Trophoblast cell (in vitro differentiated cells and primary cell): Measurements from ENCODE around the gene TRABD2B.

Experiments
- DNase-seq, 2 donors: peaks; one replicate each; pipeline ENCODE4 v3.0.0-alpha.2; 2016
- H2AFZ ChIP-seq: 2 replicates; pipeline ENCODE4 v1.6.1; 2013; ENCODE audit warnings: low read length, moderate library complexity, mild to moderate bottlenecking; ENCODE audit not compliant: insufficient read depth, poor library complexity
- H2AK5ac ChIP-seq: 2 replicates; pipeline ENCODE4 v1.6.1; 2013; ENCODE audit warnings: mild to moderate bottlenecking, low read length
- H2BK120ac ChIP-seq: 2 replicates; pipeline ENCODE4 v1.6.1; 2013; ENCODE audit warnings: low read length, mild to moderate bottlenecking, moderate library complexity; ENCODE audit not compliant: insufficient read depth, poor library complexity
- H2BK12ac ChIP-seq: 2 replicates; pipeline ENCODE4 v1.6.1; 2013; ENCODE audit warnings: mild to moderate bottlenecking, low read length, moderate library complexity
- H2BK5ac ChIP-seq: 2 replicates; pipeline ENCODE4 v1.6.1; 2013; ENCODE audit warnings: low read length, low read depth, moderate library complexity, mild to moderate bottlenecking; ENCODE audit not compliant: poor library complexity
- H3K14ac ChIP-seq: 2 replicates; pipeline ENCODE4 v1.6.1; 2013; ENCODE audit warnings: mild to moderate bottlenecking, low read length
- H3K18ac ChIP-seq: 2 replicates; pipeline ENCODE4 v1.6.1; 2013; ENCODE audit warnings: mild to moderate bottlenecking, low read length
- H3K23ac ChIP-seq: 2 replicates; pipeline ENCODE4 v1.6.1; 2013; ENCODE audit warnings: low read length
- H3K27ac ChIP-seq: 2 replicates; pipeline ENCODE4 v1.5.1; 2013; ENCODE audit warnings: low read depth, mild to moderate bottlenecking, inconsistent platforms, low read length, moderate library complexity
- H3K27me3 ChIP-seq: 2 replicates; pipeline ENCODE4 v1.6.1; 2013; ENCODE audit warnings: inconsistent platforms, mild to moderate bottlenecking, low read length, moderate library complexity; ENCODE audit not compliant: insufficient read depth
- H3K36me3 ChIP-seq, 2 experiments: 1 replicate in 1 of 2; 2 replicates in 1 of 2; pipeline ENCODE4 v1.6.1; 2013; ENCODE audit warnings: low read length in 2 of 2, mild to moderate bottlenecking in 2 of 2, moderate library complexity in 1 of 2; ENCODE audit not compliant: insufficient read depth in 2 of 2, control insufficient read depth in 1 of 2
- H3K4ac ChIP-seq: 2 replicates; pipeline ENCODE4 v1.6.1; 2013; ENCODE audit warnings: low read depth, mild to moderate bottlenecking, low read length, moderate library complexity
- H3K4me1 ChIP-seq, 2 experiments: 1 replicate in 1 of 2; 2 replicates in 1 of 2; pipeline ENCODE4 v1.6.1; 2013; ENCODE audit warnings: low read length in 2 of 2, mild to moderate bottlenecking in 2 of 2, moderate library complexity in 1 of 2; ENCODE audit not compliant: insufficient read depth in 2 of 2, control insufficient read depth in 1 of 2
- H3K4me2 ChIP-seq: 2 replicates; pipeline ENCODE4 v1.6.1; 2013; ENCODE audit warnings: inconsistent platforms, mild to moderate bottlenecking, low read length, moderate library complexity
- H3K4me3 ChIP-seq: 2 replicates; pipeline ENCODE4 v1.5.1; 2013; ENCODE audit warnings: mild to moderate bottlenecking, low read depth, low read length, inconsistent platforms
- H3K79me1 ChIP-seq: one replicate; pipeline ENCODE4 v1.6.1; 2013; ENCODE audit warnings: low read length
- H3K79me2 ChIP-seq: 2 replicates; pipeline ENCODE4 v1.6.1; 2013; ENCODE audit warnings: low read length, mild to moderate bottlenecking; ENCODE audit not compliant: control insufficient read depth, insufficient read depth, poor library complexity
- H3K9ac ChIP-seq: 2 replicates; pipeline ENCODE4 v1.6.1; 2013; ENCODE audit warnings: mild to moderate bottlenecking, low read length
- H3K9me3 ChIP-seq: 2 replicates; pipeline ENCODE4 v1.6.1; 2013; ENCODE audit warnings: low read depth, mild to moderate bottlenecking, control low read depth, inconsistent platforms, low read length; ENCODE audit not compliant: insufficient read depth
- H4K12ac ChIP-seq: 2 replicates; pipeline ENCODE4 v1.6.1; 2013; ENCODE audit warnings: low read depth, mild to moderate bottlenecking, low read length, moderate library complexity
- H4K8ac ChIP-seq: 2 replicates; pipeline ENCODE4 v1.6.1; 2013; ENCODE audit warnings: low read depth, mild to moderate bottlenecking, low read length, moderate library complexity
- H4K91ac ChIP-seq: one replicate; pipeline ENCODE4 v1.6.1; 2013; ENCODE audit warnings: low read depth, mild to moderate bottlenecking, low read length, moderate library complexity
- WGBS: extraction: QIAGEN DNeasy Blood & Tissue Kit; methylation state at CpG from one replicate; pipeline ENCODE4 v1.1.7; 2013; ENCODE audit warnings: missing lambda C conversion rate; ENCODE audit not compliant: insufficient read length, insufficient coverage; ENCODE audit errors: extremely low coverage; 5-methylcytosine and 5-hydroxymethylcytosine counted together

Gene TRABD2B

DNA sequence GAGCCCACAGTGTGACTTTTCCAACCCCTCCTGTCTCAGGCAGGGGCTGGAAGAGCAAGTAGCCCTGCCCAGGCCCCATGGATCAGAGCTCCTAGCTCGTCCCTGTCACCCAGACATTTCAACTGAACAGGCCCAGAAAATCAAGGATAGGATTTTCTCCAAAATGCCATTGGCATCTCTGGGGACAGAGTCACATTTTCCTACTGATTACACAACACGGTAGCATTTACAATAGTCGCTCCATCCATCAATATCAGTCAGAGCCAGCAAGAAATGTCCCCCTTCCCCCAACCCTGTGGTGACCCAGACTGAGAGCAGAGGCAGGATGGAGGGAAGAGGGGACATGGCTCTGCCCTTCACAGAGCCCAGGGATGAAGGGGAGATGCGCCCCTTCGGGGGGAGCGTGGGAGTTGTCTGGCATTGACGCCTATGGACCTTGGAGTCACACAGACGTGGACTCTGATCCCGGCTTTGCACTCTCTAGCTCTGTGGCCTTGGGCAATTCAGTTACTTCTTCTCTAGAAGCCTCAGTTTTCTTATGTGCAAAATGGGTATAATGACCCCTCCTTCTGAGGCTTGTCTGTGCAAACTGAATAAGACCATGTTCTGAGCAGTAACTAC lies 283.7 kb downstream of the TRABD2B start:
- Histone ChIP-seq H2BK12ac (no peak overlapping the region), H2BK5ac (no peak overlapping the region), H3K79me2 (no peaks in the 10 kb centered on the region), H3K4ac (no peak overlapping the region), H2BK120ac (no peak overlapping the region), H2AK5ac (no peak overlapping the region), H3K18ac (no peak overlapping the region), H4K91ac (no peak overlapping the region), H3K23ac (no peak overlapping the region), H3K9me3 (peaks cover 2% of the 10 kb centered on the region), H4K12ac (no peak overlapping the region), H2AFZ (no peak overlapping the region), H3K14ac (no peak overlapping the region), H3K4me3 (no peak overlapping the region), H3K27ac (no peak overlapping the region), H3K36me3 (no peaks in the 10 kb centered on the region), H3K27me3 (peaks cover 30% of the 10 kb centered on the region), H3K9ac (no peak overlapping the region), H3K4me1 (peaks cover 9 to 15% of the 10 kb centered on the region in 2 experiments), H3K79me1 (no peaks in the 10 kb centered on the region), H4K8ac (no peak overlapping the region), H3K4me2 (no peak overlapping the region)
- WGBS: no CpG with 5 or more reads among the region's 9 CpGs
- DNase-seq: no peak

DNA sequence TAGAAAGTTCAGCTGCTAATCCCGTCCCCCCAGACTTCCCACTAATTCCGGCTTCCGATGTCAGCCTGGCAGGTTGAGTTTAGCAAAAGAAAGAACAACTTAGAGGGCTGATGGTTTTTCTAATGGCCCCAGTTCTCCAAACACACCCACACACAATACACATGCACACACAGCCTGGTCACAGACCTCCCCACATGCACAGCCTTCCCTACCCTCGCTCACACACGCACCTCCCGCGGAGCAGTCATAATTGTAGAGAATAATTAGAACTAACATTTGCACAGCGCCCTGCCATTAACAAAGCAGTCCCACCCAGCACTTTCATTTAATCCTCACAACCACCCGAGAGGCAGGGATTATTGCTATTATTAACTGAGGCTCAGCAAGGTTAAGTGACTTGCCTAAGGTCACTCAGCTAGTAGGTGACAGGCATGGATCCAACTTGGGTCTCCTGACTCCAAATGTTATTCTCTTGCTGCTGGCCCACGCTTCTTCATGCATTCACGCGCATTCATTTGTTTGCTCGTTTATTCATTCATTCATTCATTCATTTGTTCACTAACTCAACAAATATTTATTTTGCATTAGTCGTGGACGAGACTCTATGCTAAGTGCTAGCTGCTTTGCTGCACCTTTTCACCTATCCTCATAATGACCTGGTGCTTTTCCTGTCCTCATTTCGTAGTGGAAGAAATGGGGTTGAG lies 284.4 kb downstream of the TRABD2B start:
- no peak overlapping the region for H4K12ac ChIP-seq
- no peaks in the 10 kb centered on the region for H3K79me1 ChIP-seq
- H3K4me2 ChIP-seq: no peak overlapping the region
- no peak overlapping the region for H3K18ac ChIP-seq
- no peak overlapping the region for H3K4me3 ChIP-seq
- no peak overlapping the region for H4K91ac ChIP-seq
- no peak overlapping the region for H3K14ac ChIP-seq
- H3K9ac ChIP-seq: no peak overlapping the region
- H2AFZ ChIP-seq: no peak overlapping the region
- no peak overlapping the region for H3K23ac ChIP-seq
- H2BK5ac ChIP-seq: no peak overlapping the region
- no peak overlapping the region for H4K8ac ChIP-seq
- peaks cover 2% of the 10 kb centered on the region for H3K9me3 ChIP-seq
- no peak overlapping the region for H3K27ac ChIP-seq
- no CpG with 5 or more reads among the region's 16 CpGs for WGBS
- no peaks in the 10 kb centered on the region for H3K36me3 ChIP-seq
- peaks cover 36% of the 10 kb centered on the region for H3K27me3 ChIP-seq
- no peak overlapping the region for H2AK5ac ChIP-seq
- DNase-seq: no peak
- H3K4ac ChIP-seq: no peak overlapping the region
- peaks cover 9 to 15% of the 10 kb centered on the region in 2 experiments for H3K4me1 ChIP-seq
- no peak overlapping the region for H2BK120ac ChIP-seq
- H3K79me2 ChIP-seq: no peaks in the 10 kb centered on the region
- H2BK12ac ChIP-seq: no peak overlapping the region

DNA sequence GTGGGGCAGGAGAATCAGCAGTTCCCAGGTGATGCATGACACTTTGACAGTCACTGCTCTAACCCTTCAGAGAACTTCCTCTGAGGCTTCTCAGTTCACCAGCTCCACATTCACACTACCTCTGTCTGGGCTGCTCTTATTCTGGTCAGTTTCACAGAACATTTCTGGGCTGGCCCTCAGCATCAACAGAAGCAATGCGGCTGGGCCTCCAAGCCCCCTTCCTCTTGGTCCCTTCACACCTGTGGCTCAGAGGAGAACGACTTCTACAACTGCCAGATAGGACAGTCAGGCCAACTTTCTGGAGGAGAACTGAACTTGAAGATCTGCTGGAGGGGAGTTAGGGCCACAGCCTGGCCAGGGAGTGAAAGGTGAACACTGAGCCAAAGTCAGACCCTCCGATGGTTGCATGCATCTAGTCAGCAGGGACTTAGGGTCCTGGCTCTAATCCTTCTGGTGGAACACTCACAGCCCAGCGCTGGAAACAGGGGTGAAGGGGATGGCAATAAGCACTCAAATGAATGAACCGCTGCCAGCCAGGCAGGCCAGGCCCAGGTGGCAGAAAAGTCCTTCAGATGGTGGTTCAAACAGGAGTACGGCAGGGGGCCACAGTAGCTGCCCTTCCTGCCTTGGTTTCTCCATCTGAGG lies 285.2 kb downstream of the TRABD2B start:
- H3K9me3 ChIP-seq: peaks cover 2% of the 10 kb centered on the region
- WGBS: no CpG with 5 or more reads among the region's 6 CpGs
- peaks cover 41% of the 10 kb centered on the region for H3K27me3 ChIP-seq

DNA sequence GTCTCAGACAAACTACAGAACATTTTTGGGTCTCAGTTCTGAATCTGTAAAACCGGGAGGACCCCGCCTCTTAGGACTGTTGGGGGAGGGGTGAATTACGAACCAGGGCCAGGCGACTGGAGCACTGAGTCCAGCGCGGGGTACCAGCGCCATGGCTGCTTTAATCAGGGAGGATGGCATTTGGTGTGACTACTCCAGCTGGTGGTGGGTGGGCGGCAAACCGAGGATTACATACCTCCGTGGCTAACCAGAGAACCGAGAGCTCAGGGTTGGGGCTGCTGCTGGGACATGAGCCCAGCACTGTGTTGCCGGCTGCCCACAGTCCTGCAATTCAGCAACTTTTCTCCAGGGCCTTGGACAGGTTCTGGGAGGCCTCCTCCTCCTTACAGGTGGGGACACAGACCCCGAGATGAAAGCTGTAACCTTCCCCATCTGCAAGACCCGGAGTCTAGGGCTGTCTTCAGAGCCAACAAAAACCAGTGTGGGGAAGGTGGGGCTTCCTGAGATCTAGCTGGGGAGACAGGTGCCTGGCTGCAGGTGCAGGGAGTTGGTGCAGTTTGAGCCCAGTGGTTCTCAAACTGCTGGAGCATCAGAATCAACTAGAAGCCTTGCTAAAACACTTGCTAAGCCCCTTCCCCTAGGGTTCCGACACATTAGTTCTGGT lies 285.9 kb downstream of the TRABD2B start:
- Histone ChIP-seq H3K9ac (no peak overlapping the region), H3K9me3 (peaks cover 2% of the 10 kb centered on the region), H3K27ac (no peak overlapping the region), H3K79me1 (no peaks in the 10 kb centered on the region), H3K4me2 (no peak overlapping the region), H3K27me3 (peaks cover 41% of the 10 kb centered on the region), H3K14ac (no peak overlapping the region), H3K18ac (no peak overlapping the region), H2AK5ac (no peak overlapping the region), H2AFZ (no peak overlapping the region), H2BK5ac (no peak overlapping the region), H4K91ac (no peak overlapping the region), H4K8ac (no peak overlapping the region), H3K23ac (no peak overlapping the region), H3K79me2 (no peaks in the 10 kb centered on the region), H2BK120ac (no peak overlapping the region), H2BK12ac (no peak overlapping the region), H3K36me3 (no peaks in the 10 kb centered on the region), H3K4ac (no peak overlapping the region), H3K4me1 (peaks cover 9 to 15% of the 10 kb centered on the region in 2 experiments), H4K12ac (no peak overlapping the region), H3K4me3 (no peak overlapping the region)
- DNase-seq: no peak
- WGBS: no CpG with 5 or more reads among the region's 15 CpGs

More for the DNA sequence above, 285.2 kb downstream of the TRABD2B start:
- H3K4ac ChIP-seq: no peak overlapping the region
- H4K91ac ChIP-seq: no peak overlapping the region
- no peak overlapping the region for H2BK5ac ChIP-seq
- H3K23ac ChIP-seq: no peak overlapping the region
- DNase-seq: no peak
- no peak overlapping the region for H2AFZ ChIP-seq
- no peak overlapping the region for H3K18ac ChIP-seq
- no peak overlapping the region for H3K27ac ChIP-seq
- H3K9ac ChIP-seq: no peak overlapping the region
- no peak overlapping the region for H2BK12ac ChIP-seq
- no peak overlapping the region for H4K12ac ChIP-seq
- no peaks in the 10 kb centered on the region for H3K79me2 ChIP-seq
- no peak overlapping the region for H3K4me3 ChIP-seq
- H3K36me3 ChIP-seq: no peaks in the 10 kb centered on the region
- no peak overlapping the region for H2BK120ac ChIP-seq
- H3K14ac ChIP-seq: no peak overlapping the region
- H3K79me1 ChIP-seq: no peaks in the 10 kb centered on the region
- H2AK5ac ChIP-seq: no peak overlapping the region
- no peak overlapping the region for H4K8ac ChIP-seq
- H3K4me2 ChIP-seq: no peak overlapping the region
- peaks cover 9 to 15% of the 10 kb centered on the region in 2 experiments for H3K4me1 ChIP-seq
